Activated gamma-delta T cell treated with anti-CD3 and anti-CD28 coated beads, Interleukin-2, amount 50 U/mL, for 16 hours (primary cell): ENCODE data around the gene INKA1.
A peak's percentile ranks its signal among the peaks of the same experiment; 100 is the strongest.
"Not testable (repeated sequence)": the region's sequence is repeated elsewhere in the genome, so short reads cannot be mapped to it uniquely, and the experiment has no call there.

Experiments used
- DNase-seq: peaks from one replicate; pipeline ENCODE4 v3.0.0-alpha.2; 2020; ENCODE audit warnings: low read depth

The INKA1 gene

DNA sequence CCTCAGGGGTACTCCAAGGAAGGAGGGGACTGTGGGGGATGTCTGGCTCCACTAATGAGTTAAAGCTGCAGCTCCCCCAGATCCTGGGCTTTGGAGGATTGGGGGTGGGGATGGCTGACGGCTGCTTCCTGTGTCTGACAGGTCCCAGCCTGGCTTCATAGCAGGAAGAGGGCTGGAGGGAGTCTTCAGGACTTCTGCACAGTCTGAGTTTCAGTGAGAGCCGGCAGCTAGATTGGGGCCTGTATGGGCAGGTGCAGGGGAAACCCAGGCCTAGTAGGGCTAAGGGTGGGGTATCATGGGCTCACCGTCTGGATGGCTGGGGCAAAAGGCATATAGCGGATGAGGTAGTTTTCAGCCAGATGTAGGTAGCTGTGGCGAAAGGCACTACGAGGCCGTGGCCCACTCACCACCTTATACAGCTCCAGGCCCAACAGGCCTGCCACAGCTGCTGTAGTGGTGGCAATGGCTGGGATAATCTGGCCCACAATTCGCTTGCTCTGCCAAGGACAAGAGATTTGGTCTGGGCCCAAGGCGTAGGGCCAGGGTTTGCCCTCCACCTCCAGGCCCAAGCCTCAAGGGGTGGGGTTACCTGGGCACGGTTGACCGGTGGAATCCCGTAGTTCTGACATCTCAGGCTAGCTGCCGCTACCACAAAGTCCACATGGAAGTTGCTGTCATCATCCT, 4.5 kb downstream of the INKA1 start:
- no peak for DNase-seq

DNA sequence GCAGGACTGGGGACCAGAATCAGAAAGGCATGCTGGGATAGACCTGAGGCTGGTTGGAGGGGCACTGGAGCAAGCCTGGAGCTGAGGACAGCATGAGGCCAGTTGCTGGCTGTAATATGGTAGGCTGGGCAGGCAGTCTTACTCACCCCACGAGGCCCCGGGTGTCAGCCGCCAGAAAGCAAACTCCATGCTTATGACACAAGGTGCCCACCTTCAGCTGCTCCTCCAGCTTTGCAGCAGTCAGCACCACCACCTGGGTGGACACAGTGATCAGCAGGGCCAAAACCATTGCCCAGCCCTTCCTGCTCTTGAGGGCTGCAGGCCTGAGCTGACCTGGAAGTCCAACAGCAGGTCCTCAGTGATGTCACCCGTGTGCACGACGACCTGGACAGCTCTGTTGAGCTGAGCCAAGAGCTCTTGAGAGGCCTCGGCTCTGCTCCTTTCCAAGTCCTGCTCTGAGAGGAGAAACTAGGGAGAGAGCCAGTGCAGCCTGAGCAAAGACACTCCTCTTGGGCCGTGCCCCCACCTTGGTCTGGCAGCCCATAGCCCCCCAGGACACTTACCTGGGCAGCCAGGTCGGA, 9.9 kb downstream of the INKA1 start:
- DNase-seq, result no peak

DNA sequence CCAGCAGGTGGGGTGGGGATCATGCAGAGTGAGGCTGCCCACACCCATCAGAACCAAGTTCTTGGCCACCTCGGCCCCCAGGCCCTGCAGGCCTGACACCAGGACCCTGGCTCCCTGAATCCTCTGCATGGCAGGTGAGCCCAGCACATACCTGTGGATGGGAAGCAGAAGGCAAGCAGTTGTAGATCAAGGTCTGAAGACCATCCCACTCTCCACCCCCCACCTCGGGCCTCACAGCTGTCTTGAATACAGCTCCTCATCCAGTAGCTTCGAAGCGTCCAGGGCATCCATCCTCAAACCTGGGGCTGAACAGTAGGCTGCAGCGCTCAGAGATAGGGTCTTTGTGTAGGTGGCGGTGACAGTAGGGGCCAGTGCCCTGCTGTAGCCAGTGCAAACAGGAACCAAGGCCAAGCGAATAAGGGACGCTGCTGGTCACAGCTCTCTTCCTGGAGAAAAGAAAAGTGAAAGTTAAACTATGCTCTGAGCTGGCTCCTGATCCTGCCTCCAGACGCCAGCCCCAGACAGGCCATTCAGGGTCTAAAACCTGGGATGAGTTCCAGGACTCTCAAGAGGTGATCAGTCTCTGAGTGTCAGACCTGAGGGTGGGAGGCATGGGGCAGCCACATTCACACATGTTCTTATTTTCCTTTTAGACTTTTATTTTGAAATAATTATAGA, 10.6 kb downstream of the INKA1 start, which contains the start of gene UBA7:
UBA7 (minus strand) TSS at position 457 of the 678 bp plus-strand sequence; CDS start at position 291, 166 bp downstream.
- DNase-seq, result no peak

GRCh38 chr3:49823131-49823530, 20.1 kb downstream of the INKA1 start:
- not testable (repeated sequence) for DNase-seq

- DNase-seq, result no peak
Measured at GRCh38 chr3:49826016-49826415, 23.0 kb downstream of the INKA1 start.

DNA sequence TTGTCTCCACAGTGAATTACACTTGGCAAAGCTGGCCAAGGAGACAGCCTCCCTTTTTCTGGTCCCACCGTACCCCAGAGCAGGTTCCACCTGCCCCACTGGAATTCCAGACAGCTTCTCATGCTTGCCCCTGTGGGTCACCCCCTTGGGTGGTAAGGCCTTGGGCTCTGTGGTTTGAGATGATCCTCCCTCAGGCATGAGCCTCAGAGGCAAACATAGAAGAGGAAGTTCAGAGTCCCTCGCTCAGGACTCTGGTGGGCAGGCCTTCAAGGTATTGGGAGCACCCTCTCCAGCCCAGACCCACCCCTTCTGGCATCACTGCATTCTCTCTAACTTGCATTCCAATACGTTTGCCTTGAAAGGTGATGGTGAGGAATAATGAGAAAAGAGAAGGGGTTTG, 28.3 kb downstream of the INKA1 start:
- no peak for DNase-seq

DNA sequence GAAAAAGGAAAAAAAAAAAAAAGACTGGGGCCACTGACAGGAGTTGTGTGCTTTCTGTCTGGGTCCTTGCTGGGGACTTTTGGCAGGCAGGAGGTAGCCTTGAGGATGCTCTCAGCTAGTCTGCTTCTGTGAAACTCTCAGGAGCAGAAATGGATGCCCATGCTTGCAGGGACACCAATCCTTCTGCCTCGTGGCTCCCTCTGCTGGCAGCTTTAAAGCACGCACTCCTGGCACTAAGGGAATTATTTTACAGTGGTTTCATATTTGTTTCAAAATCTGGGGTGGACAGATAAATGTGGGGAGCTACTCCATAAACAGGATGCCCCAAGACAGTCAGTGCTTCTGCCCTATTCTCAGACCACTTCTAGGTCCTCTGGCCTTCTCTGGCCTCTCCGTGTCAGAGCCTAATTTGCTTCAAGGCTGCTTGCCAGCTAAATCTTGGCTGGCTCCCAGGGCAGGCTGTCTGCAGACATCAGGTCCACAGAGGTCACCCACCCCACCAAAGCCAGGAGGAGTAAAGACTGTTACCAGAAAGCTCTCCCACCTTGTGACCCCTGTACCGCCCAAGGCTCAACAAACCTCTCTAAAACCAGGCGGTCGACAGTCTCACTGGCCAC, 36.2 kb downstream of the INKA1 start:
- DNase-seq, result peak; percentile 73

- DNase-seq, result no peak
Measured at GRCh38 chr3:49840388-49840787, 37.3 kb downstream of the INKA1 start.

DNA sequence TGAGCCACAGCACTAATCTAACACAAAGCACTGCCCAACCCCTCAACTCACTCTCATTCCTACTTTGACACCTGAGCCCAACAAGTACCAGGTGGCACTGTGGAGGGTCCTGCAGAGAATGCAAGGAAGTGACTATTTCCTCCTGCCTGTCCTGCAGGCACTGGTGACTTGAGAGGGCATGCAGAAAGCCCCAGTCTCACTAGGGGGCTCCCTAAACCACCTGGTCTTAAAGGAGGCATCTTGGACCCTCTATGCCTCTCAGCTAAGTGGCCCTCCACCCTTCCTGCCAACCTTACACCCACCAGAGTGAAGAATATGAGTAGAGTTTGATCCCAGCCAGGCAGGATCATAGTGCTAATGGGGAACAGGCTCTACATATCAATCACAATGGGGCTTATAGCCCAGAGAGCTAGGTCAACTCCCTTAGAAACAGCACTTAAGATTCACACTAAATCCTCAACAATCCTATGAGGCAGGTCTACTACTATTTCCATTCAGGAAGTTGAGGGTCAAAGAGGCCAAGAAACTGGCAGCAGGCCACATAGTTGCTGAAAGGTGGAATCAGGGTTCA, 38.1 kb downstream of the INKA1 start:
- DNase-seq, result no peak

- no peak for DNase-seq
Measured at GRCh38 chr3:49841806-49842205, 38.7 kb downstream of the INKA1 start.

- no peak for DNase-seq
Measured at GRCh38 chr3:49842843-49843517, 39.9 kb downstream of the INKA1 start.

- DNase-seq, result no peak
Measured at GRCh38 chr3:49844464-49845183, 41.6 kb downstream of the INKA1 start.

- no peak for DNase-seq
Measured at GRCh38 chr3:49845694-49846093, 42.6 kb downstream of the INKA1 start.
